Stomach (tissue), 9 donors: ENCODE results near the gene PTPRM. TPM values are rescaled to one million over a fixed set of nuclear protein-coding genes. Genes with fewer than 3 reads are reported as not detected.

Source experiments
- DNase-seq, 2 donors: peaks; one replicate each; pipeline versions ENCODE4 v3.0.0 to v3.0.0-alpha.2; 2013 to 2019
- H3K27ac ChIP-seq, 5 donors: fragments of 200-600 bp in 4 of 5; sonication (generic) in 4 of 5; one replicate each; pipeline ENCODE4 v1.5.1; 2013 to 2019; ENCODE audit warnings: mild to moderate bottlenecking in 1 of 5, moderate library complexity in 1 of 5
- H3K27me3 ChIP-seq, 3 donors: fragments of 200-600 bp; sonication (generic); one replicate each; pipeline ENCODE4 v1.5.1; 2017 to 2019; ENCODE audit warnings: mixed run types in 1 of 3
- H3K36me3 ChIP-seq, 4 donors: fragments of 200-600 bp; sonication (generic); 1 replicate in 3 of 4; 2 replicates in 1 of 4; pipeline ENCODE4 v1.5.1; 2016 to 2019
- H3K4me1 ChIP-seq, 4 donors: fragments of 200-600 bp; sonication (generic); one replicate each; pipeline ENCODE4 v1.5.1; 2016 to 2019
- H3K4me3 ChIP-seq, 4 donors: fragments of 200-600 bp; sonication (generic) in 3 of 4; one replicate each; pipeline ENCODE4 v1.5.1; 2016 to 2019; ENCODE audit warnings: mild to moderate bottlenecking in 1 of 4
- H3K9me3 ChIP-seq, 4 donors: fragments of 200-600 bp; sonication (generic); one replicate each; pipeline ENCODE4 v1.5.1; 2016 to 2019
- CTCF ChIP-seq, 7 experiments: fragments of 450-650 bp in 4 of 7; fragments of 200-600 bp in 3 of 7; sonication (generic) in 3 of 7; IDR thresholded peaks; one replicate each; pipeline ENCODE4 v1.5.1; 2016 to 2019; ENCODE audit warnings: antibody characterized with exemption in 7 of 7, control low read depth in 2 of 7, mild to moderate bottlenecking in 1 of 7
- EP300 ChIP-seq: sonication (generic); formaldehyde crosslinking; IDR thresholded peaks from one replicate; pipeline ENCODE4 v1.6.1; 2017; ENCODE audit warnings: antibody characterized with exemption
- POLR2A ChIP-seq, 4 donors: fragments of 450-650 bp; IDR thresholded peaks; one replicate each; pipeline ENCODE4 v1.6.1; 2016; ENCODE audit warnings: antibody characterized with exemption in 4 of 4, control low read depth in 2 of 4, mild to moderate bottlenecking in 1 of 4, moderate library complexity in 1 of 4
- POLR2AphosphoS5 ChIP-seq, 3 donors: sonication (generic); formaldehyde crosslinking; IDR thresholded peaks; one replicate each; pipeline ENCODE4 v1.6.1; 2016; ENCODE audit warnings: antibody characterized with exemption in 3 of 3
- WGBS, 5 donors: extraction: QIAGEN DNeasy Blood & Tissue Kit in 3 of 5; methylation state at CpG; one replicate each; pipeline versions ENCODE4 v1.1.5 to v1.1.7; 2013 to 2018; 5-methylcytosine and 5-hydroxymethylcytosine counted together
- intact Hi-C: fragments of 100-400 bp; cut with DNase I; formaldehyde crosslinking; loops from one replicate; pipeline ENCODE4 v1.15.1; 2023; ENCODE audit warnings: low total_unique reads
- polyA plus RNA-seq, 3 donors: library from polyadenylated mRNA; stranded (reverse); fragments of 200-250 nt; gene quantifications; one replicate each; pipeline ENCODE4 v1.2.3, GENCODE V29; 2013
- total RNA-seq, 5 donors: library from RNA; depleted of rRNA; stranded (reverse); fragments of >200 nt; gene quantifications; one replicate each; pipeline versions ENCODE4 v1.1.0 to v1.2.3, GENCODE V29; 2014 to 2016
- donor health status: healthy with polysubstance abuse.
- donor health status: Bipolar disorder and iron deficiency.
- donor health status: healthy.

The PTPRM gene
- total and polyA plus RNA-seq, 8 donors = 7.5 to 246 (median 58.2) TPM

DNA sequence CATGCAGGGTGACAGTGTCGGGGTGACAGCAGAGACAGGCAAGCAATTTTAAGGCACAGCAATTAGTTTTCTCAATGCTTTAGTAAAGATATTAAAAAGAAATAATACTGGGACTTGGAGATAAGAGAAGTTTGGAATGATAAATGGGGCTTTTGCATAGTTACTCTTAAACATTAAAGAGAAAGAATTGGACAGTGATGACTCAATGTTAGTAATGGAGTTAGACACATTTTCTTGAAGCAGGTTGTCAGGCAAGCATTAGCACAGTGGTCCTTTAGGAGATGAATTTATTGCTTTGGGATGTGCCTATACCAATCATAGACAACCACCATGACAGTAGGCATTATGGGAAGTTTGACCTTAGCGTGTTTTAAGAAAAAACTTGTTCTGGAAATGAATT lies 813.8 kb downstream of the PTPRM start:
- peaks cover 14 to 64% (median 63%) of the 10 kb centered on the region in 4 donors for H3K36me3 ChIP-seq
- no peak overlapping the region for H3K4me3 ChIP-seq
- H3K9me3 ChIP-seq = no peaks in the 10 kb centered on the region
- H3K27ac ChIP-seq = no peak overlapping the region
- no peaks in the 10 kb centered on the region for H3K4me1 ChIP-seq
- TF ChIP-seq POLR2AphosphoS5 (IDR thresholded peaks at IDR 0.05) (no peak), EP300 (no peak), CTCF (IDR thresholded peaks at IDR 0.05) (no peak), POLR2A (IDR thresholded peaks at IDR 0.05) (no peak)
- intact Hi-C loops = no loop called here
- DNase-seq = no peak
- 90 to 95% (median 91%) methylated on average over 2 of the region's 2 CpGs for WGBS, 5 donors
- no peaks in the 10 kb centered on the region for H3K27me3 ChIP-seq

- WGBS, 5 donors = 79 to 92% (median 88%) methylated on average over 9 of the region's 9 CpGs
- H3K27ac ChIP-seq = no peak overlapping the region
- H3K27me3 ChIP-seq = no peaks in the 10 kb centered on the region
- no peak overlapping the region for H3K4me3 ChIP-seq
- no peaks in the 10 kb centered on the region for H3K4me1 ChIP-seq
- no peaks in the 10 kb centered on the region for H3K9me3 ChIP-seq
- intact Hi-C loops = no loop called here
- TF ChIP-seq POLR2AphosphoS5 (IDR thresholded peaks at IDR 0.05) = no peak
- peak in 1 of 2 donors; percentile 30 for DNase-seq
- H3K36me3 ChIP-seq = peaks cover 23 to 66% (median 64%) of the 10 kb centered on the region in 4 donors
Measured at GRCh38 chr18:8381821-8382459, 814.8 kb downstream of the PTPRM start.

- H3K27ac ChIP-seq = no peak overlapping the region
- H3K4me1 ChIP-seq = no peaks in the 10 kb centered on the region
- 84 to 95% (median 92%) methylated on average over 4 of the region's 4 CpGs for WGBS, 5 donors
- H3K9me3 ChIP-seq = no peaks in the 10 kb centered on the region
- TF ChIP-seq POLR2A (IDR thresholded peaks at IDR 0.05) = no peak
- TF ChIP-seq CTCF (IDR thresholded peaks at IDR 0.05) = no peak
- TF ChIP-seq EP300 = no peak
- no peak for TF ChIP-seq POLR2AphosphoS5 (IDR thresholded peaks at IDR 0.05)
- no peak overlapping the region for H3K4me3 ChIP-seq
- no peak for DNase-seq
- peaks cover 16 to 67% (median 63%) of the 10 kb centered on the region in 4 donors for H3K36me3 ChIP-seq
- no peaks in the 10 kb centered on the region for H3K27me3 ChIP-seq
- intact Hi-C loops = no loop called here
Measured at GRCh38 chr18:8385400-8385799, 818.3 kb downstream of the PTPRM start.

GRCh38 chr18:8386669-8387380 lies 819.7 kb downstream of the PTPRM start:
- WGBS, 5 donors = 70 to 85% (median 84%) methylated on average over 12 to 13 of the region's 13 CpGs

More at GRCh38 chr18:8386669-8387380, 819.7 kb downstream of the PTPRM start:
- H3K27ac ChIP-seq = no peak overlapping the region
- peaks cover 16 to 60% (median 58%) of the 10 kb centered on the region in 4 donors for H3K36me3 ChIP-seq
- no peaks in the 10 kb centered on the region for H3K27me3 ChIP-seq
- H3K4me3 ChIP-seq = no peak overlapping the region
- peaks cover 0 to 12% (median 0%) of the 10 kb centered on the region in 4 donors for H3K4me1 ChIP-seq
- H3K9me3 ChIP-seq = no peaks in the 10 kb centered on the region
- no peak for DNase-seq
- TF ChIP-seq EP300 (no peak), POLR2A (IDR thresholded peaks at IDR 0.05) (no peak), CTCF (IDR thresholded peaks at IDR 0.05) (no peak), POLR2AphosphoS5 (IDR thresholded peaks at IDR 0.05) (no peak)
- intact Hi-C loops = no loop called here
